Endothelial cell of umbilical vein (primary cell): ENCODE results near the gene GALNT13.

Experiments used
- EZH2 ChIP-seq: IDR thresholded peaks from 2 replicates; pipeline ENCODE4 v1.6.1; 2012; ENCODE audit warnings: borderline replicate concordance, low read depth, mild to moderate bottlenecking, moderate library complexity, low read length, inconsistent platforms; ENCODE audit not compliant: severe bottlenecking
- FOS ChIP-seq: IDR thresholded peaks from 2 replicates; pipeline ENCODE4 v1.6.1; 2011; ENCODE audit warnings: mild to moderate bottlenecking, low read length, moderate library complexity, borderline replicate concordance; ENCODE audit not compliant: insufficient read depth
- JUN ChIP-seq: IDR thresholded peaks from 2 replicates; pipeline ENCODE4 v1.6.1; 2011; ENCODE audit warnings: borderline replicate concordance, low read depth; ENCODE audit not compliant: insufficient read length, insufficient read depth
- POLR2AphosphoS5 ChIP-seq: IDR thresholded peaks from 2 replicates; pipeline ENCODE4 v1.6.1; 2012; ENCODE audit warnings: low read depth, mild to moderate bottlenecking, control low read depth, low read length, moderate library complexity; ENCODE audit not compliant: insufficient read depth
- TF ChIP-seq, protein P1 (sequence below), 2 donors: IDR thresholded peaks; 1 replicate in 1 of 2; 2 replicates in 1 of 2; pipeline ENCODE4 v1.5.1; 2011; ENCODE audit warnings: low read length in 2 of 2, mild to moderate bottlenecking in 2 of 2, moderate library complexity in 2 of 2, control low read depth in 1 of 2, inconsistent platforms in 1 of 2, low read depth in 1 of 2; ENCODE audit not compliant: insufficient read depth in 1 of 2; ENCODE audit errors: extremely low read depth in 1 of 2

DNA sequence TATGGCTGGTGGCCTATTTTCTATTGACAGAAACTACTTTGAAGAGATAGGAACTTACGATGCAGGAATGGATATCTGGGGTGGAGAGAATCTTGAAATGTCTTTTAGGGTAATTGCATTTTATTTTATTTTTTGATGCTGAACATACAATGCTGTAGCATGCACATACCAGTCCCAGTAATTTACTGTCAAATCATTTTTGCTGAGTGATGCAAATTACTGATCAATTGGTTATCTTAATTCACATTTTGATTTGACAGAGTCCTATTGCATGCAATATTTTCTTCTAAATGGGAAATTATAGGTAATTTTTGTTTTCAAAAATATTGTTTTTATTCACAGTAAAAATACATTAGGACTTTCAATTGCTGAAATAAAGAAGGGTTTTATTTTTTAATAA lies 387.3 kb downstream of the GALNT13 start:
- TF ChIP-seq POLR2AphosphoS5 (no peak), JUN (no peak), EZH2 (no peak), FOS (no peak)
- TF ChIP-seq, protein P1, sequence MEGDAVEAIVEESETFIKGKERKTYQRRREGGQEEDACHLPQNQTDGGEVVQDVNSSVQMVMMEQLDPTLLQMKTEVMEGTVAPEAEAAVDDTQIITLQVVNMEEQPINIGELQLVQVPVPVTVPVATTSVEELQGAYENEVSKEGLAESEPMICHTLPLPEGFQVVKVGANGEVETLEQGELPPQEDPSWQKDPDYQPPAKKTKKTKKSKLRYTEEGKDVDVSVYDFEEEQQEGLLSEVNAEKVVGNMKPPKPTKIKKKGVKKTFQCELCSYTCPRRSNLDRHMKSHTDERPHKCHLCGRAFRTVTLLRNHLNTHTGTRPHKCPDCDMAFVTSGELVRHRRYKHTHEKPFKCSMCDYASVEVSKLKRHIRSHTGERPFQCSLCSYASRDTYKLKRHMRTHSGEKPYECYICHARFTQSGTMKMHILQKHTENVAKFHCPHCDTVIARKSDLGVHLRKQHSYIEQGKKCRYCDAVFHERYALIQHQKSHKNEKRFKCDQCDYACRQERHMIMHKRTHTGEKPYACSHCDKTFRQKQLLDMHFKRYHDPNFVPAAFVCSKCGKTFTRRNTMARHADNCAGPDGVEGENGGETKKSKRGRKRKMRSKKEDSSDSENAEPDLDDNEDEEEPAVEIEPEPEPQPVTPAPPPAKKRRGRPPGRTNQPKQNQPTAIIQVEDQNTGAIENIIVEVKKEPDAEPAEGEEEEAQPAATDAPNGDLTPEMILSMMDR (IDR thresholded peaks at IDR 0.05; ENCODE audit: extremely low read depth in 1 of 2, insufficient read depth in 1 of 2, low read depth in 1 of 2, low read length in 2 of 2): no peak
